ENCODE data around the gene BRMS1L. TPM values are rescaled to one million over a fixed set of nuclear protein-coding genes. Genes with fewer than 3 reads are reported as not detected.

The BRMS1L gene
- total and polyA plus RNA-seq, 10 of the 15 experiments (the other 5 are each of a cell fraction or from before 2014, with no cell fraction given): 5.3 to 26.7 (median 8.3) TPM

- intact Hi-C loops (cut with micrococcal nuclease; ENCODE audit: unreplicated experiment) (loop anchor here (2.0 to 5.0 kb wide), 2 partner anchors 17 to 122 kb away; partner anchors contain the start of gene BRMS1L), in situ Hi-C loops (cut with MboI) (no loop called here)
- ChIA-PET RAD21 (ENCODE audit: unreplicated experiment) (no interaction called here), CTCF (interaction anchor here (1.0 to 1.4 kb wide), 2 partner anchors 13 to 16 kb away, joined by 4 to 6 read pairs; partner anchors contain the start of gene BRMS1L), SMC1A (ENCODE audit: uncharacterized antibody, unreplicated experiment) (interaction anchor here (1.4 kb wide), 1 partner anchor 13 kb away, joined by 4 read pairs; no protein-coding TSS in a partner anchor), POLR2A (interaction anchor here (0.5 to 1.7 kb wide), 3 partner anchors 16 to 362 kb away, joined by 3 to 7 read pairs (median 3); partner anchors contain the start of gene BRMS1L)
- DNase-seq (ENCODE audit: low read depth, low spot score): no peak
- no TSS peak for BruUV-seq (replicated peaks)
- H3K36me3 ChIP-seq (ENCODE audit: control insufficient read depth in 2 of 2, insufficient read depth in 2 of 2, low read length in 1 of 2): no peaks in the 10 kb centered on the region
- H3K27ac ChIP-seq (ENCODE audit: control insufficient read depth, insufficient read depth): no peak overlapping the region
- no peak overlapping the region for H3K4me2 ChIP-seq (ENCODE audit: control insufficient read depth, insufficient read depth)
- no peaks in the 10 kb centered on the region for H4K20me1 ChIP-seq (ENCODE audit: control insufficient read depth, insufficient read depth)
- TF ChIP-seq SKIL (IDR thresholded peaks at IDR 0.05; ENCODE audit: low read depth, poor library complexity, severe bottlenecking) (peak; percentile 5), IRF4 (IDR thresholded peaks at IDR 0.05; ENCODE audit: low read depth, low read length) (no peak)
- 2% methylated on average over 2 of the region's 2 CpGs for WGBS (ENCODE audit: insufficient coverage, insufficient replicate concordance, low lambda C conversion rate, missing lambda C conversion rate)
- no peak for FAIRE-seq
- no peak overlapping the region for H3K9ac ChIP-seq (ENCODE audit: control insufficient read depth, insufficient read depth, low read length)
- H3K27me3 ChIP-seq (replicated peaks in 1 of 2; ENCODE audit: control insufficient read depth in 2 of 2, insufficient read depth in 2 of 2, low read length in 1 of 2): no peaks in the 10 kb centered on the region
- peak overlapping the region; percentile 5; the same call in 1 of the 2 replicates for H2AFZ ChIP-seq (ENCODE audit: control insufficient read depth, low read depth, low read length)
- no peaks in the 10 kb centered on the region for H3K4me1 ChIP-seq (ENCODE audit: control insufficient read depth, insufficient read depth, low read length)
- H3K9me3 ChIP-seq (replicated peaks; ENCODE audit: control insufficient read depth, insufficient read depth, low read length): no peaks in the 10 kb centered on the region
- ATAC-seq: no peak
- H3K79me2 ChIP-seq (ENCODE audit: control insufficient read depth, insufficient read depth, low read length): peaks cover 11% of the 10 kb centered on the region
- H3K4me3 ChIP-seq: no peak overlapping the region
Observed at GRCh38 chr14:35809597-35809996, 16.5 kb upstream of the BRMS1L start.

- POLR2A ChIA-PET: no interaction called here
Observed at GRCh38 chr14:35810963-35811362, 15.2 kb upstream of the BRMS1L start.

More at GRCh38 chr14:35810963-35811362, 15.2 kb upstream of the BRMS1L start:
- Histone ChIP-seq H3K27ac (ENCODE audit: control insufficient read depth, insufficient read depth) (no peak overlapping the region), H3K36me3 (ENCODE audit: control insufficient read depth in 2 of 2, insufficient read depth in 2 of 2, low read length in 1 of 2) (no peaks in the 10 kb centered on the region), H3K9me3 (replicated peaks; ENCODE audit: control insufficient read depth, insufficient read depth, low read length) (no peaks in the 10 kb centered on the region), H4K20me1 (ENCODE audit: control insufficient read depth, insufficient read depth) (no peaks in the 10 kb centered on the region), H2AFZ (ENCODE audit: control insufficient read depth, low read depth, low read length) (no peak overlapping the region), H3K27me3 (replicated peaks in 1 of 2; ENCODE audit: control insufficient read depth in 2 of 2, insufficient read depth in 2 of 2, low read length in 1 of 2) (no peaks in the 10 kb centered on the region), H3K4me3 (no peak overlapping the region), H3K9ac (ENCODE audit: control insufficient read depth, insufficient read depth, low read length) (no peak overlapping the region), H3K4me2 (ENCODE audit: control insufficient read depth, insufficient read depth) (no peak overlapping the region), H3K79me2 (ENCODE audit: control insufficient read depth, insufficient read depth, low read length) (peaks cover 11% of the 10 kb centered on the region), H3K4me1 (ENCODE audit: control insufficient read depth, insufficient read depth, low read length) (no peaks in the 10 kb centered on the region)
- CTCF ChIA-PET: no interaction called here
- 97% methylated on average over 4 of the region's 4 CpGs for WGBS (ENCODE audit: insufficient coverage, insufficient replicate concordance, low lambda C conversion rate, missing lambda C conversion rate)
- DNase-seq (ENCODE audit: low read depth, low spot score): no peak
- intact Hi-C loops (cut with micrococcal nuclease; ENCODE audit: unreplicated experiment): no loop called here
- FAIRE-seq: no peak
- no peak for ATAC-seq
- in situ Hi-C loops (cut with MboI): no loop called here
- BruUV-seq (replicated peaks): no TSS peak
- SMC1A ChIA-PET (ENCODE audit: uncharacterized antibody, unreplicated experiment): interaction anchor here (1.4 kb wide), 1 partner anchor 11 kb away, joined by 4 read pairs; no protein-coding TSS in a partner anchor
- TF ChIP-seq ZNF217 (IDR thresholded peaks at IDR 0.05) (no peak), GATAD2B (conservative IDR thresholded peaks at IDR 0.05; ENCODE audit: low read depth) (no peak), IKZF1 (conservative IDR thresholded peaks at IDR 0.05) (no peak)
- RAD21 ChIA-PET (ENCODE audit: unreplicated experiment): no interaction called here
